T-helper 2 cell (primary cell): ENCODE data around the gene CRYAA.
"Not testable (repeated sequence)": the region's sequence is repeated elsewhere in the genome, so short reads cannot be mapped to it uniquely, and the experiment has no call there.

Source experiments
- DNase-seq, 5 experiments: peaks; one replicate each; pipeline versions ENCODE4 v3.0.0 to v3.0.0-alpha.2; 2012 to 2022
- total RNA-seq, 2 donors: gene quantifications; one replicate each; lab custom pipeline; 2026; lab: John Stamatoyannopoulos, UW

The CRYAA gene, protein sequence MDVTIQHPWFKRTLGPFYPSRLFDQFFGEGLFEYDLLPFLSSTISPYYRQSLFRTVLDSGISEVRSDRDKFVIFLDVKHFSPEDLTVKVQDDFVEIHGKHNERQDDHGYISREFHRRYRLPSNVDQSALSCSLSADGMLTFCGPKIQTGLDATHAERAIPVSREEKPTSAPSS
- total RNA-seq, result 0 reads per million in 2 donors

DNA sequence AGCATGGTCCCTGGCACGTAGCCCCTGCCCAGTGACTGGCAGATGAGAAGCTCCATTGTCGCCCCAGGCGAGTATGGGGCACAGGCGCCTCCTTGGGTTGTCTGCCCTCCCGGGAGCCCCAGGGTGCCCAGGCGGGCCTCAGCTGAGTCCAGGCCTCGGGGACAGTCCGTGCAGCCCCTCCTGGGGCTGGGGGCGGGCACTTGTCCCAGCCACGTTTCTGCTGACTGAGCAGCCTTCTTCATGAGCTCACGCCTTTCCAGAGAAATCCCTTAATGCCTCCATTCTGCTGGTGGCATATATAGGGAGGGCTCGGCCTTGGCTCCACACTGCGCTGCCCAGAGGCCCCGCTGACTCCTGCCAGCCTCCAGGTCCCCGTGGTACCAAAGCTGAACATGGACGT is at the start of gene CRYAA:
Gene CRYAA (plus strand): TSS at position 301 of the 400 bp plus-strand sequence. CDS start 92 bp downstream, at position 393.
- not testable (repeated sequence) for DNase-seq

DNA sequence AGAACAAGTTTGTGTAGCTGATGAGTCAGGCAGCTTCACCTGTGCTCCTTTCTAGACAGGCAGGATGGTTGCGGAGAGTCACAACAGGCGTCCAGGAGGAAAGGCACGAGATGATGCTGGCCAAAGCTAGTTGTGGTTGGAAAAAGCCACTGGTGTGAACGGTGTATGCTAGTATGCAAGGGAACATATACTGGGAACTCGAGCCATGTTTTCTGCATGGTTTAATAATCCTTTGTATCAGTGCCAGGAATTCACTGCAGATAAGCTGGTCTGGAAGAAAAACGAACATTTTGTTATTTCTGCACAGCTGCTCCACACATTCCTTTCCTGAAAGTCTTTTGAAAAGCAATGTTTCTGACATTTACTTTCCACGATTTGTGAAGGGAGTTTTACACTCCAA is 38.7 kb upstream of the CRYAA start:
- DNase-seq, result not testable (repeated sequence)

DNA sequence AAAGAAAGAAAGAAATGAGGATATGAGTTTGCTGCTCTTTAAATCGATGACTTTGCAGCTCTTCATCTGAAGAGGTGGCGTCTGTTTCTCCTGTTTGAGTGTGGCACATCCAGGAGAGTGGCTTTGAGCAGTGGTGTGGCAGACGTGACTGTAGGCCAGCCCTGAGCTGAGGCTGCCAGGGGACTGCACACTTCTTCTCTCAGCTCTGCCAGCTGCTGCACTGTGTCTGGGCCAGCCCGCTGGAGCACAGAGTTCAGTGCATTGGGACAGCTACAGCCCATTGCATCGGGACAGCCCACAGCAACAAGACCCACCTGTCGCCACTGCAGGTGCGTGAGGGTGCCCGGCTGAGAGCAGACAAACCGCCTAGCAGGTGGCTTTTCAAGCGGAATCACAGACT is 34.3 kb upstream of the CRYAA start:
- not testable (repeated sequence) for DNase-seq

DNA sequence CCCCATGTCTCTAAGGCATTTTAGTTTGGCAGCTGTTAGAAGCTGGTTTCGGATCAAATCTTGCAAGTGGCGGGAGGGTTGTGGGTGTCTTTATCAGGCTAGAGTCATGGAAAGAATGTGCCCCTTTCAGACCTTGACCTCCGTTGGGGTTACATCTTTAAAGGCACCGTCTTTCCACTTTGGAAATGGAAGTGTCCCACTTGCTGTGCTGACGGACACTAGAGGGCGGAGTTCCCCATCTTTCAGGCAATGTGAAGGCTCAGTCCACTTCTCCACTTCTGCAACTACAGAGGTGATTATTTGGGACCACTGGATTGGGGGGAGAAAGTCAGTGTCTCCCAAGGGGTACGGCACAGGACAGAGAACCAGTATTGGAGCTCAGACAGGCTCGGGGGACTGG is 29.9 kb upstream of the CRYAA start:
- not testable (repeated sequence) for DNase-seq

DNA sequence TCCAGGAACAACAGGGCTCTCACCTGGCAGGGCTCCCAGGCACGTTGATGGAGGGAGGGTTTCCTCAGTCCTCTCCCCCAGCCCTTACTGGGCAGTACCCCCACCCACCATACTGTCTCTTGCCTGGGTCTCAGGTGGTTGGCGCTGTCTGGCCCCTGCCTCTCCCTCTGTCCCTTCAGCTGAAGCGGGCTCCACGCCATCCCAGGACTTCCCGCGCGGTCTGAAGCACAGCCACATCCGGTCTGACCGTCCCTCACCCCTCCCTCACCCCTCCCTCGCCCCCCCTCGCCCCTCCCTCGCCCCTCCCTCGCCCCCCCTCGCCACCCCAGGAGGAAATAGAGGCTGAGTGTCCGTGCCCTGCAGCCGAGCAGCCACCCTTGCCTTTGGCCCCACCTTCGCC is 27.4 kb upstream of the CRYAA start:
- not testable (repeated sequence) for DNase-seq

DNA sequence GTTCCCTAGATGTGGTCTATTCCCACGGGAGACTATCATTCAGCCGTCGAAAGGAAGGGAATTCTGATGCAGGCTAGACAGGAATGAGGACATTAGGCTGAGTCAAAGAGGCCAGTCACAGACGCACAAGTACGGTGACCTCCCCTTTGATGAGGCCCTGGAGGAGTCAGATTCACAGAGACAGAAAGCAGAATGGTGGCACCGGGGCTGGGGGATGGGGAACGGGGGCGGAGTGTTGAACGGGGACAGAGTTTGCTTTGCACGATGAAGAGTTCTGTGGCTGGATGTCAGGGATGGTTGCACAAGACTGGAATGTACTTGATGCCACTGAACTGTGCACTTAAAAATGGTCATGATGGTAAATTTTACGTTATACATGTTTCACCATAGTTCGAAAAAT is 22.2 kb upstream of the CRYAA start:
- DNase-seq, result not testable (repeated sequence)

DNA sequence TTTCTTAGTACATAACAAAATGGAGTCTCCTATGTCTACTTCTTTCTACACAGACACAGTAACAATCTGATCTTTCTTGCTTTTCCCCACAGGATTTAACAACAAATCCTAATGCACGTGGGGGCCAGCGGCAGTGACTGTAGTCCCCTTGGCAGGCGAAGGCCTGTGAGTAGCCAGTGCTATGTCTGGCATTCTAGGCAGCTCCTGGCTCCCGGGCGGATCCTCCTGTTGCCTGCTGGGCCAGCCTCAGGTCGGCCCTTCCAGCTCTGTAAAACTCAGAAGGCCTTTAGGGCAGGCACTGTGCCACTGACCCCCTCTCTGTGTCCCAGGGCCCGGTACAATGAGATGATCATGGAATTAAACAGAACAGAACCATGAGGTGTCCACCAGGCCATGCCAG is 20.8 kb upstream of the CRYAA start:
- not testable (repeated sequence) for DNase-seq

DNA sequence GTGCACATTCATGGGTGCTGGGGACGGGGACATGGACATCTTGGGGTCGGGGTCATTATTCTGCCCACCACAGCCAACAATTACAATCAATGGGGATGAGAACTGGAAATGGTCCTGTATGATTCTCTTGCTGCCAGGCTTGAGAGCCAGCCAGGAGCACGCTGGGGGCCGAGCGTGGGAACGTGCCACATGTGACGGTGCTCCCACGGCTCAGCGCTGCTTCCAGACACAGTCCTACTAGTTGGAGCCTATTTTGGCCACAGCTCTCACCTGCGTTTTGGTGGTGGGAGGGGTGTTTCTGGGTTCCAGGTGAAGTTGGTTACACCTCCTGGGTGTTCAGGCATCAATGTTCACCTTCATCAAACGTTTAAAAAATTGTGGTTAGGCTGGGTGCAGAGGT is 19.5 kb upstream of the CRYAA start:
- not testable (repeated sequence) for DNase-seq

DNA sequence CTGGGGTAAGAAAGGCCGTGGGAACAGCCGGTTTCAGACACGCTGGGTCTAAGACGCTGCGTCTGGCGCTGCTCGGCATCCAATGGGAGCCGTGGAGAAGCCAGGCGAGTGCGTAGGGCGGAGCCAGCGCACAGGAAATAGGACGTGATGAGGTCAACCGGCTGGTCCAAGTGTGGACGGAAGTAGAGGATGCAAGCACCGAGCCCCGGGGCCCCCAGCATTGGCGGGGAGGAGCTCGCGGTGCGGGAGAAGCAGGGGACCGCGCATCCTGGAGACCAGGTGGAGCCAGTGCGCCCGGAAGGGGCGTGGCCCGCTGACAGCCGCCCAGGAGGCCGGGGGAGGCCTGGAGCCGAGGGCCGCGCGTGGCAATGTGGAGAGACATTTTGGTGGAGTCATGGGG is 15.2 kb upstream of the CRYAA start:
- not testable (repeated sequence) for DNase-seq

DNA sequence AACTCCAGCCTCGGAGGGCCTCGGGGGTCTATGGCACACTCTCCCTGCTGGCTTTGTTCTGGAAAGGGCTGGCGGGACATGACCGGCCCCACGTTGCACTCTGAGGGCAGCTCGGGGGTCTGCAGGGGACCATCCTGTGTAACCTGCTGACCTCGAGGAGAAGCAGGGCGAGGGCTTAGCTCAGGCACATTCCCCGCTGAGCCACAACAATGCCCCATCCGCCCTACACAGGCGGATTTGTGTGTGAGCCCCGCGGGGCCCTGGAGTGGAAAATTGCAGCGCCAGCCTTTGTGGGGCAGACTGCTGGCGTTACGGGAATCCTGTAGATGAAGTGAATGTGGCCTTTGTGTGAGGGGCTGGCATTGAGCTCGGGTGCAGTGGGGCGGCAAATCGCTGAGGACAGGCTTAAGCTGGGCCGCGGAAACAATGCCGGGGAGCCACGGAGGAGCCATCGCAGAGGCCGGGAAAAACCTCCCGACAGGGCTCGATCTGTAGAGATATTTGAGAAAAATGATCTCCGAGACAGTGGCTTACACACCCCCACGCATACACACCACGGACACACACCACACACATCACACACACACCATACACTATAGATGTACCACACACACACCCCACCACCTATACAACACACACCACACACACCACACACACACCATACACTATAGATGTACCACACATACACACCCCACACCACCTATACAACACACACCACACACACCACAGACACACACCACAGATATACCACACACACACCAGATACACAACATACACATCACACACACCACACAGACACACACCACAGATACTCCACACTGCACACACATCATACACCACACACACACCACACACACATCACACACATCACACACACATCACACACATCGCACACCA is 9.3 kb upstream of the CRYAA start:
- not testable (repeated sequence) for DNase-seq

DNA sequence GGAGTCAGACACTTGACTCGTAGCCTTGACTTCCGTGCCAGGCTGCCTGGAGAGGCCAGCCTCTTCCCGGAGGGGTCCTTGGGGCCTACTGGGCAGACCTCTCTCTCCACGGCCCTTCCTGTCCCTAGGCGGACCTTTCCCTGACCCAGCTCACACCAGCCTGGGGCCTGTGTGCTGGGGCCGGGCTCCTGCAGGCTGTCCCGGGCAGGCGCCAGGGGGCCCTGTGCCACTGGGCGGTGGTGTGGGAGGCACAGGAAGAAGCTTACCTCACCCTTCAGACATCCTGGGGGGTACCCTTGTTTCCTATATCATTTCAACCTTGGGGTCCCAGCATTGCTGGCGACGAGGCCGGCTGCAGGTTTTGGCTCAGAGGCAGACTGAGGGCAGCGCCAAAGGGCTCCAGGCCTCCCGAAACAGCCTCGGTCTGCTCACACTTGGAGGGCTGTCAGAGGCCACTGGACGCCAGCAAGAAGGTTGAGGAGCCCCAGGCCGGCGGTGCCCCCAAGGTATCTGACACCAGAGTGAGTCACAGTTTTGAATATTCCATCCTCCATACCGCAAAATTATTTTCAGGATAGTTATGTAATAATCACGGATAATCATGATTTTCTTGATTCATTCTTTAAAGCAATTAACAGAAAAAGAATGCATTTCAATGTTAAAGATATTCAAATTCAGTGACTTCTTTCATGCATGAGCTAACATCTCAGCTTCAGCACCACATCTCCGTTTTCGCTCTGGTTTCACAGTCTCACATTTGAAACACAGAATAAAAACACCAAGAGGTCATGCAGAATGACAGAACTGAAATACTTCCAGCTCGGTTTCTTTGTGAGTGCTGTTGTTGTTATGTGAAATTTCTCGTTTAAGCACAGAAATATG is 6.7 kb upstream of the CRYAA start:
- not testable (repeated sequence) for DNase-seq

DNA sequence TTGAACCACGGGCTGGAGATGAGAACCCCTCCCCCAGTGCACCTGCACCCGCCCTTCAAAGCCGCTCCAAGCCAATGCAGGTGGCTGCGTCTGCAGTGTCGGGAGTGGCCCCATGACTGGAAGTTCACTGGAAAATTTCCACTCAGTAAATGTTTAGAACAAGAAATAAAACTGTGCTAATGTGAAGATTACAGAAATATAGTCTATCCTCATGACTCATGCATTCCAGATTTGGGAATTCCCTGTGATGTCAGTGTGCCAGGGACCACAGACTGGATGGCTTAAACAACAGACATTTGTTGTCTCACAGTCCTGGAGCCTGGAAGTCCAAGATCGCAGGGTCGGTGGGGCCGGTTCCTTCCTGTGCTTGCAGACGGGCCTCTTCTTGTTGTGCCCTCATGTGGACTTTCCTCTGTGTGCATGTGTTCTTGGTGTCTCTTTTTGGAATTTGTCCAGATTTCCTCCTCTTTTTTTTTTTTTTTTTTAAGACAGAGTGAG is 6.1 kb upstream of the CRYAA start:
- not testable (repeated sequence) for DNase-seq

DNA sequence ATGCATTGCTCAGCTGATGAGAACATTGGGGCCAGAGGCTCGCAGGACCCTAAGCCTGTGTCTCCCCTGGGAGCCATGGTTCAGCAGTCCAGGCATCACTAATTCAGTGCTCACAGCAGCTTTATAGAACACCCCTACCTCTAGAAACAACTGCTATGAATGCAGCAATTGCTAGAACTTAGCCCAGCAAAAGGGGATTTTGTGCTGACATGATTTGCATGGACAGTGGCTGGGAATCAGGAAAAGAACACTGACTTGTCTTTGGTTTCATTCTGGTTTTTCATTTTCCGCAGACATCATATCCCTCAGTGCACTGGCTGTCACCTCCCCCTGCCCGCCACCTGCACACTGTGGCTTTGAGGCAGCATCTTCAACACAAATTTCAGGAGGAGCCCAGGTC is 4.0 kb upstream of the CRYAA start:
- not testable (repeated sequence) for DNase-seq

DNA sequence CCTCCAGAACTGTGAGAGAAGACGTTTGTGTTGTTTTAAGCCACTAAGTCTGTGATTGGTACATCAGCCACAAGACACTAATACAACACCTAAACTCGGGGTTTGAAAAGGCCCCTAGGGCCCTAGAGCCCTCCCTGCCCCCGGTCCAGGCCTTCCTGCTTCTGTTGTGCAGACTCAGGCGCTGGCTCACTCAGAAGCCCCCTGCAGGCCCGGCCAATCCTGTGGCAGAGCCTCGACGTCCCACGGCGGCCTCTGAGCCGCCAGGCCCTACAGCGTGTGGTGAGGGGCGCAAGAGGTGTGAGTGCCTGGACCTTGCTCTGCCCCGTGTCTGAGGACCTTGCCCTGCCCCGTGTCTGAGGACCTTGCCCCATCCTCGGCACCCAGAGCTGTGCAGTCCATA is 3.1 kb upstream of the CRYAA start:
- not testable (repeated sequence) for DNase-seq

DNA sequence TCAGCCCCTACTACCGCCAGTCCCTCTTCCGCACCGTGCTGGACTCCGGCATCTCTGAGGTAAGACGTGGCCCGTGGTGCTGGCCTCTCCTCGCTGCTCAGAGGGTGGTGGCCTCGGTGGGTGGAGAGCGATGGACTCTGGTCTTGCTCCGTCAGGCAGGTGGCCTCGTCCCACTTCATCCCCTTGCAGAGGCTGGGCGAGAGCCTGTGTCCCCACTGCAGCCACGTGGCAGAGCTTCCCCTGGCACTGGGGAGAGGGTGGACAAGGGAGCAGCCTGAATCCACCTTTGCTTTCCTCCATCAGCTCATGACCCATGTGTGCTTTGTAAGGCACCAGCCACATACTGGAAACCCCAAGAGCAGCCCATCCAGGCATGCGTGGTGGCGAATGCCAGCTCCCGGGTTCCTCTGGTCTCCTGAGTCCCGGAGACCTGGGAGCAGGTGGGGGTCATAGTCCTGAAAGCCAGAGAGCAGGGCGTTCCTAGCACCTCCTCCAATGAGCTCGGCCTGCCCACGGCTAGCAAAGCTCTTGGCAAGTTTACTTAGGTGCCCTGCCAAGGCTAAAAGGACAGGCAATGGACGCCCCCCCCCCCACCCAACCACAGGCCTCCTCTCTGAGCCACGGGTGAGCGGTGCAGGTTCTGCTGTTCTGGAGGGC is 550 bp downstream of the CRYAA start:
- DNase-seq, result not testable (repeated sequence)

DNA sequence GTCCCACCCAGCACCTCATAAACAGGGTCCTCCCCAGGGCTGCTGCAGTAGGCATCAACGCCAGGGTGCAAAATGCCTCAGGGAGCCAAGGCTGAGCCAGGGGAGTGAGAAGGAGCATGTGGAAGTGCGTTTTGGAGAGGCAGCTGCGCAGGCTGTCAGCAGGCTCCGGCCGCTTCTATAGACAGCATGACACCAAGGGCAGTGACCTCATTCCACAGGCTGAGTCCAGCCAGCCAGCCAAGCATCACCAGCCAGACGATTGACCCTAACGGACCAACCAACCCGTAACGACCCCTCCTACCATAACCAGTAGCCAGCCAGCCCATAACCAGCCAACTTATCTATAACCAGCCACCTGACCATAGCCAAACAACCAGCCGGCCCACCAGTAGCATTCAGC is 1.1 kb downstream of the CRYAA start:
- DNase-seq, result not testable (repeated sequence)

DNA sequence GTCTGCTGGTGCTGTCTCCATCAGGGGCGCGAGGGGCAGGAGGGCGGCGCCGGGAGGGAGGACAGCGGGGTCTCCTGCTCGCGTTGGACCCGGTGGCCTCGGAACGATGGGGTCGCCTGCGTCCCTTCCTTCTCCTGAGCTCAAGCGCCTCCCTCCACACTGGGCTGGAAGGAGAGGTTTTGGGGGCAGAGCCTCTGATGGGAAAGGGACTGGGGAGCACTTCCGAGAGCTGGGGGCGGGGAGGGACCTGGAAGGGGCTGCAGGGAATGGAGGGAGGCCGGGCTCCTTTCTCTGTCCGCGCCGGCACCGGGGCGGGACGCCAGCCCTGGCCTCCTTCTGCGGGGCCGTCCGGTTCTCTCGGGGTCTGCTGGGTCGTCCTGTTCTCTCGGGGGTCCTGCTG is 4.0 kb downstream of the CRYAA start:
- DNase-seq, result not testable (repeated sequence)

DNA sequence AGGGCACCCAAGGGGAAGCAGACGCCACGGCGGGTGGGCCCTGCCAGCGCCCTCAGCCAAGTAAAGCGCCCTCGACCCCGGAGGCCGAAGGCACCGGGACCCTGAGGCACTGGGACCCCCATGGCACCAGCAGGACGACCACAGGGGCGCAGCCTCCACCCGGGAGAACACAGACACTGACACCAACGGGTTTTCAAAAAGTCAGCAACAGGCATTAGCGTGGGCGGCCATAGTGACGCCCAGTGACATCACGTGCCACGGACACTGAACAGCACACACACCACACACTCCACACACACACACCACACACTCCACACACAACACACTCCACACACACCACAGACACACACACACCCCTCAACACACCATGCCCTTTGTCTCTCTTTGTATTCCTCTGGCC is 4.6 kb downstream of the CRYAA start:
- not testable (repeated sequence) for DNase-seq

DNA sequence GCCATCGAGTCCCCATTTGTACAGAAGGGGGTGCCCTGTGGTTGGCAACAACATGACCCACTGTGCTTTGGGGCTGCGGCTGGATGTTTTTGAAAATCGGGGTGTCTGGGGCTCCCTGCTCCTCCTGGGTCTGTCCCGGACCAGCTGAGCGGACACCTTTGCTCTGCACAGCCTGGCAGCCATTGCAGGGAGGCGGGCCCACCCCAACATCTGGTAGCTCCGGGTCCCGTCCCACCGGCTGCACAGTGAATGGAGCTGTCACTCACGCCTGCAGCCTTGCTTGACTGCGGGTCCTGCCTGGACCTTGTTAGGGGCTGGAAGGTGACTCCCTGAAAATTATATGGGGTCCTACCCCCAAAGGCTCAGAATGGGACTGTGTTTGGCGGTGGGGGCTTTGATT is 5.1 kb downstream of the CRYAA start:
- not testable (repeated sequence) for DNase-seq

DNA sequence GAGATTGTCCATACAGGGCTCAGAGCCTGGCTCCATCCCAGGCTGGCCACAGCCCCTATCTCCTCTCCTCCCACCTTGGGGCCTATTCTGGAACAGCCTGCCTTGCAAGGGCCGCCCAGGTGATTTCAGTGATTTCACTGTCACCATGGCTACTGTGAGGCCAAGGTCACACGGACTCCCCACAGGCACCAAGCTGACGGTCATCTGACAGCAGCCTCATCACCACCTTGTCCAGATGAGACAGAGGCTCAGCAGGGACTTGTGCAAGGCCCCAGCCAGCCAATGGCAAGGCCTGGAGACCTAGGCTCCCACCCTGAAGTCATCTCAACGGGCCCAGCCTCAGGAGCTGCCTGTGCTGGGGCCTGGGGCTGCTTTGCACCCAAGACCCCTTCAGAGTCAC is 6.2 kb downstream of the CRYAA start:
- not testable (repeated sequence) for DNase-seq

DNA sequence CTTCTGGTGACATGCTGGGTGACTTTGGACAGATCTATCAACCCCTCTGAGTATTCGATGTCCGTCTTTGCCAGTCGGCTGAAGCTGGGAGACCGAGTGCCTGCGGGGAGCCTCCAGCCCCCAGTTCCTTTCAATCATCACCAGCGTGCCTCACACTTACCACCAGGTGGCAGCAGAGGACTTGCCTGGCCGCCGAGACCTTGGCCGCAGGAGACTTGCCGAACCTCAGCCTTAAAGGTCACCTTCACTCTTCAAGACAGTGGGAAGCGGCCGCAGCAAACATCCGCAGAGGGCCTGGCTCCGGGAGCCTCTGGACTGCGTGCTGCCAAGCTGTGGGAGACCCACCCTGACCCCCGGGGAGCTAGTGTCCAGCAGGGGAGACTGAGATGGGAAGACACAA is 7.8 kb downstream of the CRYAA start:
- DNase-seq, result not testable (repeated sequence)
